ENCODE data around the gene RNASE1.
A peak's percentile ranks its signal among the peaks of the same experiment; 100 is the strongest.

Gene RNASE1

GRCh38 chr14:20797164-20797563 is 5.5 kb downstream of the RNASE1 start:
- H3K9me3 ChIP-seq (ENCODE audit: control insufficient read depth in 2 of 2, low read length in 2 of 2), result no peaks in the 10 kb centered on the region
- no peaks in the 10 kb centered on the region for H3K27me3 ChIP-seq (ENCODE audit: control insufficient read depth in 2 of 2, insufficient read depth in 2 of 2, low read length in 2 of 2)
- H3K36me3 ChIP-seq (ENCODE audit: control insufficient read depth in 2 of 2, insufficient read depth in 2 of 2, low read length in 2 of 2), result no peaks in the 10 kb centered on the region
- peaks cover 6 to 9% of the 10 kb centered on the region in 2 donors for H3K4me1 ChIP-seq (ENCODE audit: control insufficient read depth in 2 of 2, insufficient read depth in 2 of 2, low read length in 2 of 2)
- H3K27ac ChIP-seq (ENCODE audit: low read depth in 2 of 2, low read length in 2 of 2), result no peak overlapping the region
- H3K4me3 ChIP-seq (ENCODE audit: low read length in 2 of 2), result no peak overlapping the region
- no peak overlapping the region for H3K9ac ChIP-seq (ENCODE audit: low read depth in 1 of 2, low read length in 2 of 2)

GRCh38 chr14:20794644-20795369 is 7.8 kb downstream of the RNASE1 start:
- no peaks in the 10 kb centered on the region for H3K4me1 ChIP-seq (ENCODE audit: control insufficient read depth in 2 of 2, insufficient read depth in 2 of 2, low read length in 2 of 2)
- H3K9me3 ChIP-seq (ENCODE audit: control insufficient read depth in 2 of 2, low read length in 2 of 2), result no peaks in the 10 kb centered on the region
- H3K4me3 ChIP-seq (ENCODE audit: low read length in 2 of 2), result no peak overlapping the region
- no peak overlapping the region for H3K27ac ChIP-seq (ENCODE audit: low read depth in 2 of 2, low read length in 2 of 2)
- H3K9ac ChIP-seq (ENCODE audit: low read depth in 1 of 2, low read length in 2 of 2), result no peak overlapping the region
- H3K27me3 ChIP-seq (ENCODE audit: control insufficient read depth in 2 of 2, insufficient read depth in 2 of 2, low read length in 2 of 2), result no peaks in the 10 kb centered on the region
- no peaks in the 10 kb centered on the region for H3K36me3 ChIP-seq (ENCODE audit: control insufficient read depth in 2 of 2, insufficient read depth in 2 of 2, low read length in 2 of 2)

- H3K4me1 ChIP-seq (ENCODE audit: control insufficient read depth in 2 of 2, insufficient read depth in 2 of 2, low read length in 2 of 2), result peaks cover 0 to 3% of the 10 kb centered on the region in 2 donors
- H3K27ac ChIP-seq (ENCODE audit: low read depth in 2 of 2, low read length in 2 of 2), result no peak overlapping the region
- no peak overlapping the region for H3K9ac ChIP-seq (ENCODE audit: low read depth in 1 of 2, low read length in 2 of 2)
- H3K9me3 ChIP-seq (ENCODE audit: control insufficient read depth in 2 of 2, low read length in 2 of 2), result no peaks in the 10 kb centered on the region
- no peaks in the 10 kb centered on the region for H3K27me3 ChIP-seq (ENCODE audit: control insufficient read depth in 2 of 2, insufficient read depth in 2 of 2, low read length in 2 of 2)
- no peak overlapping the region for H3K4me3 ChIP-seq (ENCODE audit: low read length in 2 of 2)
- H3K36me3 ChIP-seq (ENCODE audit: control insufficient read depth in 2 of 2, insufficient read depth in 2 of 2, low read length in 2 of 2), result no peaks in the 10 kb centered on the region
Measured at GRCh38 chr14:20792556-20792955, 10.1 kb downstream of the RNASE1 start.

GRCh38 chr14:20791597-20791996 is 11.0 kb downstream of the RNASE1 start:
- no peak overlapping the region for H3K4me3 ChIP-seq (ENCODE audit: low read length in 2 of 2)
- H3K4me1 ChIP-seq (ENCODE audit: control insufficient read depth in 2 of 2, insufficient read depth in 2 of 2, low read length in 2 of 2), result peaks cover 0 to 3% of the 10 kb centered on the region in 2 donors
- H3K9ac ChIP-seq (ENCODE audit: low read depth in 1 of 2, low read length in 2 of 2), result no peak overlapping the region
- H3K27me3 ChIP-seq (ENCODE audit: control insufficient read depth in 2 of 2, insufficient read depth in 2 of 2, low read length in 2 of 2), result no peaks in the 10 kb centered on the region
- H3K27ac ChIP-seq (ENCODE audit: low read depth in 2 of 2, low read length in 2 of 2), result no peak overlapping the region
- no peaks in the 10 kb centered on the region for H3K36me3 ChIP-seq (ENCODE audit: control insufficient read depth in 2 of 2, insufficient read depth in 2 of 2, low read length in 2 of 2)
- H3K9me3 ChIP-seq (ENCODE audit: control insufficient read depth in 2 of 2, low read length in 2 of 2), result no peaks in the 10 kb centered on the region

GRCh38 chr14:20791187-20791586 is 11.5 kb downstream of the RNASE1 start:
- Histone ChIP-seq H3K9me3 (ENCODE audit: control insufficient read depth in 2 of 2, low read length in 2 of 2) (no peaks in the 10 kb centered on the region), H3K27ac (ENCODE audit: low read depth in 2 of 2, low read length in 2 of 2) (no peak overlapping the region), H3K4me1 (ENCODE audit: control insufficient read depth in 2 of 2, insufficient read depth in 2 of 2, low read length in 2 of 2) (peaks cover 0 to 3% of the 10 kb centered on the region in 2 donors), H3K36me3 (ENCODE audit: control insufficient read depth in 2 of 2, insufficient read depth in 2 of 2, low read length in 2 of 2) (no peaks in the 10 kb centered on the region), H3K4me3 (ENCODE audit: low read length in 2 of 2) (no peak overlapping the region), H3K9ac (ENCODE audit: low read depth in 1 of 2, low read length in 2 of 2) (no peak overlapping the region), H3K27me3 (ENCODE audit: control insufficient read depth in 2 of 2, insufficient read depth in 2 of 2, low read length in 2 of 2) (no peaks in the 10 kb centered on the region)

- no peaks in the 10 kb centered on the region for H3K27me3 ChIP-seq (ENCODE audit: control insufficient read depth in 2 of 2, insufficient read depth in 2 of 2, low read length in 2 of 2)
- no peak overlapping the region for H3K9ac ChIP-seq (ENCODE audit: low read depth in 1 of 2, low read length in 2 of 2)
- H3K27ac ChIP-seq (ENCODE audit: low read depth in 2 of 2, low read length in 2 of 2), result no peak overlapping the region
- H3K9me3 ChIP-seq (ENCODE audit: control insufficient read depth in 2 of 2, low read length in 2 of 2), result no peaks in the 10 kb centered on the region
- H3K4me1 ChIP-seq (ENCODE audit: control insufficient read depth in 2 of 2, insufficient read depth in 2 of 2, low read length in 2 of 2), result peaks cover 0 to 3% of the 10 kb centered on the region in 2 donors
- no peaks in the 10 kb centered on the region for H3K36me3 ChIP-seq (ENCODE audit: control insufficient read depth in 2 of 2, insufficient read depth in 2 of 2, low read length in 2 of 2)
- H3K4me3 ChIP-seq (ENCODE audit: low read length in 2 of 2), result no peak overlapping the region
Measured at GRCh38 chr14:20790464-20791116, 12.1 kb downstream of the RNASE1 start.

- Histone ChIP-seq H3K9ac (ENCODE audit: low read depth in 1 of 2, low read length in 2 of 2) (no peak overlapping the region), H3K36me3 (ENCODE audit: control insufficient read depth in 2 of 2, insufficient read depth in 2 of 2, low read length in 2 of 2) (no peaks in the 10 kb centered on the region), H3K9me3 (ENCODE audit: control insufficient read depth in 2 of 2, low read length in 2 of 2) (no peaks in the 10 kb centered on the region), H3K4me3 (ENCODE audit: low read length in 2 of 2) (no peak overlapping the region), H3K4me1 (ENCODE audit: control insufficient read depth in 2 of 2, insufficient read depth in 2 of 2, low read length in 2 of 2) (peaks cover 0 to 3% of the 10 kb centered on the region in 2 donors), H3K27ac (ENCODE audit: low read depth in 2 of 2, low read length in 2 of 2) (no peak overlapping the region), H3K27me3 (ENCODE audit: control insufficient read depth in 2 of 2, insufficient read depth in 2 of 2, low read length in 2 of 2) (no peaks in the 10 kb centered on the region)
Measured at GRCh38 chr14:20789230-20789813, 13.3 kb downstream of the RNASE1 start.

- Histone ChIP-seq H3K9me3 (ENCODE audit: control insufficient read depth in 2 of 2, low read length in 2 of 2) (no peaks in the 10 kb centered on the region), H3K4me3 (ENCODE audit: low read length in 2 of 2) (no peak overlapping the region), H3K27me3 (ENCODE audit: control insufficient read depth in 2 of 2, insufficient read depth in 2 of 2, low read length in 2 of 2) (no peaks in the 10 kb centered on the region), H3K36me3 (ENCODE audit: control insufficient read depth in 2 of 2, insufficient read depth in 2 of 2, low read length in 2 of 2) (no peaks in the 10 kb centered on the region), H3K4me1 (ENCODE audit: control insufficient read depth in 2 of 2, insufficient read depth in 2 of 2, low read length in 2 of 2) (peaks cover 8 to 10% of the 10 kb centered on the region in 2 donors), H3K27ac (ENCODE audit: low read depth in 2 of 2, low read length in 2 of 2) (no peak overlapping the region), H3K9ac (ENCODE audit: low read depth in 1 of 2, low read length in 2 of 2) (no peak overlapping the region)
Measured at GRCh38 chr14:20787025-20787424, 15.6 kb downstream of the RNASE1 start.

GRCh38 chr14:20782280-20782890 is 20.3 kb downstream of the RNASE1 start:
- H3K27me3 ChIP-seq (ENCODE audit: control insufficient read depth in 2 of 2, insufficient read depth in 2 of 2, low read length in 2 of 2), result no peaks in the 10 kb centered on the region
- no peaks in the 10 kb centered on the region for H3K9me3 ChIP-seq (ENCODE audit: control insufficient read depth in 2 of 2, low read length in 2 of 2)
- H3K9ac ChIP-seq (ENCODE audit: low read depth in 1 of 2, low read length in 2 of 2), result peak overlapping the region; percentile 18 to 58
- H3K4me3 ChIP-seq (ENCODE audit: low read length in 2 of 2), result peak overlapping the region; percentile 53 to 70
- peaks cover 18% of the 10 kb centered on the region in 2 donors for H3K4me1 ChIP-seq (ENCODE audit: control insufficient read depth in 2 of 2, insufficient read depth in 2 of 2, low read length in 2 of 2)
- H3K36me3 ChIP-seq (ENCODE audit: control insufficient read depth in 2 of 2, insufficient read depth in 2 of 2, low read length in 2 of 2), result no peaks in the 10 kb centered on the region
- H3K27ac ChIP-seq (ENCODE audit: low read depth in 2 of 2, low read length in 2 of 2), result peak overlapping the region; percentile 57 to 70

- H3K9me3 ChIP-seq (ENCODE audit: control insufficient read depth in 2 of 2, low read length in 2 of 2), result no peaks in the 10 kb centered on the region
- H3K9ac ChIP-seq (ENCODE audit: low read depth in 1 of 2, low read length in 2 of 2), result peak overlapping the region; percentile 18 to 58
- H3K36me3 ChIP-seq (ENCODE audit: control insufficient read depth in 2 of 2, insufficient read depth in 2 of 2, low read length in 2 of 2), result no peaks in the 10 kb centered on the region
- H3K4me1 ChIP-seq (ENCODE audit: control insufficient read depth in 2 of 2, insufficient read depth in 2 of 2, low read length in 2 of 2), result peaks cover 18% of the 10 kb centered on the region in 2 donors
- H3K4me3 ChIP-seq (ENCODE audit: low read length in 2 of 2), result peak overlapping the region; percentile 53 to 70
- no peaks in the 10 kb centered on the region for H3K27me3 ChIP-seq (ENCODE audit: control insufficient read depth in 2 of 2, insufficient read depth in 2 of 2, low read length in 2 of 2)
- peak overlapping the region; percentile 57 to 70 for H3K27ac ChIP-seq (ENCODE audit: low read depth in 2 of 2, low read length in 2 of 2)
Measured at GRCh38 chr14:20781803-20782202, 20.8 kb downstream of the RNASE1 start.
